ENCODE measurements around the gene TMEM169.

TMEM169 gene

DNA sequence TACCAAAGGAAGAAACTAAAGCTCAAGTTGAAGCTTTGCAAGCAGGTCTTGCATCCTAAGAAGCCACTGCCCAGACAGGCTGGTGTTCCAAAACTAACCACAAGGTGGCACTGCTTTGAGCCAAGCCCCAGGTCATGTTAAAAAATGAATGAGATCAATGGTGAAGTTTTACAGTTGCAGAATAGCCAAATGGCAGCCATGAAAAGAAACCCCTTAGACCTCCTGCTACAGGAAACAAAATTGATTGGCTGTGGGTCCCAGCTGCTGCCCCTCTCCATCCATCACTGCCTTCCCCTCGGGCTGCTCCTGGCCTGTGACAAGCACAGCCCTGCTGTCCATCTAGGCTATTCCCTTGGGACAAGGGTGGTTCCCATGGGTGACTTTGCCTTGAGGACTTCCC, 47.7 kb upstream of the TMEM169 start:
- Histone ChIP-seq H3K4me2 (ENCODE audit: low read length) (no peak overlapping the region), H3F3A (ENCODE audit: insufficient read depth, low read length) (no peaks in the 10 kb centered on the region), H3K4me3 (ENCODE audit: low read depth, low read length, poor library complexity, severe bottlenecking) (no peak overlapping the region), H3K36me3 (ENCODE audit: insufficient read depth, low read length) (no peaks in the 10 kb centered on the region), H4K20me1 (ENCODE audit: insufficient read depth, low read length) (no peaks in the 10 kb centered on the region), H3K79me2 (ENCODE audit: insufficient read depth, low read length) (no peaks in the 10 kb centered on the region), H2AFZ (ENCODE audit: low read length) (no peak overlapping the region), H3K27me3 (ENCODE audit: insufficient read depth, low read length) (no peaks in the 10 kb centered on the region), H3K27ac (ENCODE audit: low read depth, low read length, poor library complexity, severe bottlenecking) (no peak overlapping the region), H3K9ac (ENCODE audit: low read length) (no peak overlapping the region), H3K9me2 (ENCODE audit: low read depth, low read length) (no peaks in the 10 kb centered on the region), H3K4me1 (ENCODE audit: insufficient read depth, low read length, severe bottlenecking) (no peaks in the 10 kb centered on the region), H3K9me3 (ENCODE audit: low read length) (no peaks in the 10 kb centered on the region)
- TF ChIP-seq EZH2 (IDR thresholded peaks at IDR 0.05; ENCODE audit: borderline replicate concordance, low read length): no peak
- TF ChIP-seq, protein P1, sequence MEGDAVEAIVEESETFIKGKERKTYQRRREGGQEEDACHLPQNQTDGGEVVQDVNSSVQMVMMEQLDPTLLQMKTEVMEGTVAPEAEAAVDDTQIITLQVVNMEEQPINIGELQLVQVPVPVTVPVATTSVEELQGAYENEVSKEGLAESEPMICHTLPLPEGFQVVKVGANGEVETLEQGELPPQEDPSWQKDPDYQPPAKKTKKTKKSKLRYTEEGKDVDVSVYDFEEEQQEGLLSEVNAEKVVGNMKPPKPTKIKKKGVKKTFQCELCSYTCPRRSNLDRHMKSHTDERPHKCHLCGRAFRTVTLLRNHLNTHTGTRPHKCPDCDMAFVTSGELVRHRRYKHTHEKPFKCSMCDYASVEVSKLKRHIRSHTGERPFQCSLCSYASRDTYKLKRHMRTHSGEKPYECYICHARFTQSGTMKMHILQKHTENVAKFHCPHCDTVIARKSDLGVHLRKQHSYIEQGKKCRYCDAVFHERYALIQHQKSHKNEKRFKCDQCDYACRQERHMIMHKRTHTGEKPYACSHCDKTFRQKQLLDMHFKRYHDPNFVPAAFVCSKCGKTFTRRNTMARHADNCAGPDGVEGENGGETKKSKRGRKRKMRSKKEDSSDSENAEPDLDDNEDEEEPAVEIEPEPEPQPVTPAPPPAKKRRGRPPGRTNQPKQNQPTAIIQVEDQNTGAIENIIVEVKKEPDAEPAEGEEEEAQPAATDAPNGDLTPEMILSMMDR (IDR thresholded peaks at IDR 0.05; ENCODE audit: low read length): peak; percentile 82

DNA sequence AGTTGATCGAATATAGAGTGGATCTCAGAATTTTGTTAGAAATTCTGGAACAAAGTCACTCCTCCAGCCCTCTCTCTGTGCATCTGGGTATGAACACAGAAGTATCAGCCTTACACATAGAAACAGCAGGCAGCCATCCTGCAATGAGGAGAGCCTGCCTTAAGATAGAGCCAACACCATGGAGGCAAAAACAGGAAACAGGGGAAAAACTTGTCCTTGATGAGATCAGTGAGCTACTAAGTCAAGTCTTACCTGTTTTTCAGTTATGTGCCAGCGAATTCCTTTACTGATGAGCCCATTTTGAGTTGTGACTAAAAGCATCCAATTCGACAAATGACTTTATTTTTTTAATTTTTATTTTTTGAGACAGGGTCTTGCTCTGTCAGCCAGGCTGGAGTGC, 41.8 kb upstream of the TMEM169 start:
- Histone ChIP-seq H3K4me2 (ENCODE audit: low read length) (no peak overlapping the region), H3K4me1 (ENCODE audit: insufficient read depth, low read length, severe bottlenecking) (no peaks in the 10 kb centered on the region), H3K27me3 (ENCODE audit: insufficient read depth, low read length) (no peaks in the 10 kb centered on the region), H3K36me3 (ENCODE audit: insufficient read depth, low read length) (no peaks in the 10 kb centered on the region), H3K79me2 (ENCODE audit: insufficient read depth, low read length) (no peaks in the 10 kb centered on the region), H2AFZ (ENCODE audit: low read length) (no peak overlapping the region), H3K4me3 (ENCODE audit: low read depth, low read length, poor library complexity, severe bottlenecking) (no peak overlapping the region), H3K9me2 (ENCODE audit: low read depth, low read length) (no peaks in the 10 kb centered on the region), H3K27ac (ENCODE audit: low read depth, low read length, poor library complexity, severe bottlenecking) (no peak overlapping the region), H4K20me1 (ENCODE audit: insufficient read depth, low read length) (no peaks in the 10 kb centered on the region), H3K9me3 (ENCODE audit: low read length) (no peaks in the 10 kb centered on the region), H3F3A (ENCODE audit: insufficient read depth, low read length) (no peaks in the 10 kb centered on the region), H3K9ac (ENCODE audit: low read length) (no peak overlapping the region)
- TF ChIP-seq EZH2 (IDR thresholded peaks at IDR 0.05; ENCODE audit: borderline replicate concordance, low read length): no peak
- TF ChIP-seq, protein P1 (IDR thresholded peaks at IDR 0.05; ENCODE audit: low read length): no peak

DNA sequence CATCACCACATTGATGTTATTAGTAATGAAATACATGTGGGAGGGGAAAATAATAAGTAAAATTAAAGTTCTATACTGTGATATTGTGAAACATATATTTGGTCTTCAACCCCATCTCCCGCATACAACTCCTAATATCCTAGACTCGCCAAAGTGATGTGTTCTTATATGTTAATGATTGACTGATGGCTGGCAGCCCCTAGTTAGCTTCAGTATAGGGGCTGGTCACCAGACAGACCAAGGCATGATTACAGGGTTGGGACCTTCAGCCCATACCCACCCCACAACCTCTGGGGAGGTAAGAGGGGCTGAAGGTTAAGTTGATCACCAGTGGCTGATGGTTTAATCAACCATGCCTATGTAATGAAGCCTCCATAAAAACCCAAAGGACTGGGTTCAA, 40.3 kb upstream of the TMEM169 start:
- Histone ChIP-seq H2AFZ (ENCODE audit: low read length) (no peak overlapping the region), H3K4me2 (ENCODE audit: low read length) (no peak overlapping the region), H3K36me3 (ENCODE audit: insufficient read depth, low read length) (no peaks in the 10 kb centered on the region), H3K9ac (ENCODE audit: low read length) (no peak overlapping the region), H3F3A (ENCODE audit: insufficient read depth, low read length) (no peaks in the 10 kb centered on the region), H3K4me3 (ENCODE audit: low read depth, low read length, poor library complexity, severe bottlenecking) (no peak overlapping the region), H3K9me3 (ENCODE audit: low read length) (no peaks in the 10 kb centered on the region), H3K4me1 (ENCODE audit: insufficient read depth, low read length, severe bottlenecking) (no peaks in the 10 kb centered on the region), H4K20me1 (ENCODE audit: insufficient read depth, low read length) (no peaks in the 10 kb centered on the region), H3K27ac (ENCODE audit: low read depth, low read length, poor library complexity, severe bottlenecking) (no peak overlapping the region), H3K9me2 (ENCODE audit: low read depth, low read length) (no peaks in the 10 kb centered on the region), H3K79me2 (ENCODE audit: insufficient read depth, low read length) (no peaks in the 10 kb centered on the region), H3K27me3 (ENCODE audit: insufficient read depth, low read length) (no peaks in the 10 kb centered on the region)
- no peak for TF ChIP-seq EZH2 (IDR thresholded peaks at IDR 0.05; ENCODE audit: borderline replicate concordance, low read length)
- TF ChIP-seq, protein P1 (IDR thresholded peaks at IDR 0.05; ENCODE audit: low read length): no peak
